GM23338 (cell line): ENCODE data around the gene SPOCK2. TPM values are rescaled to one million over a fixed set of nuclear protein-coding genes. Genes with fewer than 3 reads are reported as not detected.

Experiments
- ATAC-seq: fragments of 200-7000 bp; cut with Tn5 transposase; 3 replicates; pipeline ENCODE4 v1.9.1; 2020
- DNase-seq: peaks from one replicate; pipeline ENCODE4 v3.0.0-alpha.2; 2015; ENCODE audit warnings: low spot score
- H2AFZ ChIP-seq: fragments of 200-600 bp; sonication (generic); 2 replicates; pipeline ENCODE4 v1.8.0; 2016; ENCODE audit warnings: antibody characterized with exemption, mild to moderate bottlenecking, moderate library complexity
- H3F3A ChIP-seq: fragments of 200-600 bp; sonication (generic); replicated peaks from 2 replicates; pipeline ENCODE4 v1.8.0; 2017; ENCODE audit warnings: antibody characterized with exemption, mixed run types, low read depth
- H3K27ac ChIP-seq: fragments of 200-600 bp; sonication (generic); 2 replicates; pipeline ENCODE4 v1.6.1; 2016; ENCODE audit warnings: low read depth
- H3K27me3 ChIP-seq: fragments of 200-600 bp; sonication (generic); 2 replicates; pipeline ENCODE4 v1.8.0; 2016; ENCODE audit warnings: mild to moderate bottlenecking, mixed run types, moderate library complexity; ENCODE audit not compliant: insufficient read depth
- H3K36me3 ChIP-seq: fragments of 200-600 bp; sonication (generic); 2 replicates; pipeline ENCODE4 v1.8.0; 2016; ENCODE audit warnings: mild to moderate bottlenecking; ENCODE audit not compliant: insufficient read depth
- H3K4me1 ChIP-seq: fragments of 200-600 bp; sonication (generic); 2 replicates; pipeline ENCODE4 v1.8.0; 2016; ENCODE audit warnings: mild to moderate bottlenecking, moderate library complexity; ENCODE audit not compliant: insufficient read depth
- H3K4me2 ChIP-seq: fragments of 200-600 bp; sonication (generic); 2 replicates; pipeline ENCODE4 v1.7.1; 2017; ENCODE audit warnings: mixed run types
- H3K4me3 ChIP-seq: fragments of 200-600 bp; sonication (generic); 2 replicates; pipeline ENCODE4 v1.6.1; 2016; ENCODE audit warnings: mixed run types
- H3K79me2 ChIP-seq: fragments of 200-600 bp; sonication (generic); replicated peaks from 2 replicates; pipeline ENCODE4 v1.8.0; 2017; ENCODE audit warnings: mild to moderate bottlenecking; ENCODE audit not compliant: insufficient read depth
- H3K9me2 ChIP-seq: fragments of 200-600 bp; sonication (generic); 2 replicates; pipeline ENCODE4 v1.8.0; 2017; ENCODE audit not compliant: insufficient read depth
- H4K20me1 ChIP-seq: fragments of 200-600 bp; sonication (generic); replicated peaks from 2 replicates; pipeline ENCODE4 v1.8.0; 2017; ENCODE audit warnings: mild to moderate bottlenecking; ENCODE audit not compliant: insufficient read depth
- H3K27ac Mint-ChIP-seq: 2 replicates; pipeline ENCODE4 v1.8.0; 2020; ENCODE audit warnings: inconsistent platforms, mild to moderate bottlenecking, moderate library complexity, mixed read lengths
- H3K27me3 Mint-ChIP-seq: 3 replicates; pipeline ENCODE4 v1.8.0; 2022; ENCODE audit warnings: low read depth, mild to moderate bottlenecking, moderate library complexity, mixed read lengths, inconsistent platforms; ENCODE audit not compliant: insufficient read depth, poor library complexity
- H3K36me3 Mint-ChIP-seq: 3 replicates; pipeline ENCODE4 v1.8.0; 2021; ENCODE audit warnings: low read depth, mild to moderate bottlenecking, inconsistent platforms, moderate library complexity, mixed read lengths
- H3K4me1 Mint-ChIP-seq: 3 replicates; pipeline ENCODE4 v1.8.0; 2020; ENCODE audit warnings: mild to moderate bottlenecking, inconsistent platforms, mixed read lengths
- H3K4me3 Mint-ChIP-seq: 3 replicates; pipeline ENCODE4 v1.8.0; 2021; ENCODE audit warnings: moderate library complexity, mild to moderate bottlenecking, inconsistent platforms, mixed read lengths
- H3K9me3 Mint-ChIP-seq: 3 replicates; pipeline ENCODE4 v1.8.0; 2020; ENCODE audit warnings: moderate library complexity, mild to moderate bottlenecking, inconsistent platforms, mixed read lengths
- CREB1 ChIP-seq: fragments of 250-450 bp; sonication (Bioruptor Pico); IDR thresholded peaks from 2 replicates; pipeline ENCODE4 v1.5.0; 2020; ENCODE audit warnings: low read depth, mild to moderate bottlenecking, moderate library complexity
- CTCF ChIP-seq, 2 experiments: fragments of 200-600 bp in 1 of 2; sonication (generic) in 1 of 2; conservative IDR thresholded peaks; 2 replicates each; pipeline versions ENCODE4 v1.5.1 to v1.6.1; 2016 to 2017; ENCODE audit warnings: antibody characterized with exemption in 2 of 2, low read depth in 2 of 2, mild to moderate bottlenecking in 2 of 2, moderate library complexity in 1 of 2
- ETS1 ChIP-seq: IDR thresholded peaks from 2 replicates; pipeline ENCODE4 v1.6.1; 2016; ENCODE audit warnings: antibody characterized with exemption
- EZH2 ChIP-seq: fragments of 200-600 bp; sonication (generic); IDR thresholded peaks from one replicate; pipeline ENCODE4 v1.8.0; 2017; ENCODE audit warnings: antibody characterized with exemption, mild to moderate bottlenecking, low read depth; ENCODE audit not compliant: unreplicated experiment
- EZH2phosphoT487 ChIP-seq: fragments of 200-600 bp; sonication (generic); IDR thresholded peaks from one replicate; pipeline ENCODE4 v1.8.1; 2018; ENCODE audit warnings: antibody characterized with exemption; ENCODE audit not compliant: unreplicated experiment
- JUNB ChIP-seq: IDR thresholded peaks from one replicate; pipeline ENCODE4 v1.6.1; 2016; ENCODE audit warnings: antibody characterized with exemption; ENCODE audit not compliant: unreplicated experiment
- NANOG ChIP-seq: IDR thresholded peaks from 2 replicates; pipeline ENCODE4 v1.6.1; 2016; ENCODE audit warnings: antibody characterized with exemption, borderline replicate concordance
- POLR2AphosphoS5 ChIP-seq: IDR thresholded peaks from 2 replicates; pipeline ENCODE4 v1.6.1; 2016; ENCODE audit warnings: antibody characterized with exemption, low read depth
- REST ChIP-seq: IDR thresholded peaks from one replicate; pipeline ENCODE4 v1.6.1; 2018; ENCODE audit warnings: antibody characterized with exemption; ENCODE audit not compliant: unreplicated experiment
- STAT1 ChIP-seq: IDR thresholded peaks from one replicate; pipeline ENCODE4 v1.6.1; 2016; ENCODE audit warnings: antibody characterized with exemption; ENCODE audit not compliant: unreplicated experiment
- ZNF114 ChIP-seq: fragments of 250-450 bp; sonication (Bioruptor Pico); IDR thresholded peaks from 2 replicates; pipeline ENCODE4 v1.5.0; 2020; ENCODE audit warnings: mild to moderate bottlenecking, moderate library complexity
- ZNF331 ChIP-seq: fragments of 250-450 bp; sonication (Bioruptor Pico); IDR thresholded peaks from 2 replicates; pipeline ENCODE4 v1.5.0; 2020; ENCODE audit warnings: low read depth, mild to moderate bottlenecking, moderate library complexity
- ZNF462 ChIP-seq: fragments of 250-450 bp; sonication (Bioruptor Pico); IDR thresholded peaks from 2 replicates; pipeline ENCODE4 v1.5.0; 2020; ENCODE audit warnings: mild to moderate bottlenecking, moderate library complexity
- polyA plus RNA-seq: library from polyadenylated mRNA; unstranded; fragments of >200 nt; fragmentation: Nextera tagmentation; extraction: Ambion mirVana; gene quantifications from 2 replicates; pipeline ENCODE4 v1.2.1, GENCODE V29; 2016
- total RNA-seq: library from RNA; depleted of rRNA; stranded (reverse); fragments of >200 nt; shearing (Covaris generic); gene quantifications from 2 replicates; pipeline ENCODE4 v1.2.3, GENCODE V29; 2014

The SPOCK2 gene
- total and polyA plus RNA-seq, 2 experiments from 2014 or later: 1.3 to 3.6 TPM

- no peak overlapping the region for H3K4me3 Mint-ChIP-seq
- peaks cover 25% of the 10 kb centered on the region for H3K27me3 Mint-ChIP-seq
- Histone ChIP-seq H3K4me3 (no peak overlapping the region), H3F3A (peaks cover 6% of the 10 kb centered on the region; the same call in 1 of the 2 replicates), H3K27ac (0 out of 2 replicates have a peak overlapping the region, but pooled peaks have one; percentile 2), H3K79me2 (no peaks in the 10 kb centered on the region), H4K20me1 (no peaks in the 10 kb centered on the region), H3K9me2 (no peaks in the 10 kb centered on the region), H3K4me2 (no peak overlapping the region), H2AFZ (no peak overlapping the region), H3K4me1 (peaks cover 14% of the 10 kb centered on the region), H3K27me3 (peaks cover 27% of the 10 kb centered on the region), H3K36me3 (no peaks in the 10 kb centered on the region)
- H3K9me3 Mint-ChIP-seq: no peaks in the 10 kb centered on the region
- H3K36me3 Mint-ChIP-seq: peaks cover 3% of the 10 kb centered on the region; the same call in 2 of the 3 replicates
- ATAC-seq (no peak), DNase-seq (no peak)
- TF ChIP-seq REST (no peak), POLR2AphosphoS5 (no peak), ETS1 (no peak), ZNF114 (CRISPR knock-in tag) (no peak), ZNF331 (CRISPR knock-in tag) (no peak), STAT1 (no peak), EZH2phosphoT487 (no peak), CTCF (conservative IDR thresholded peaks at IDR 0.05; ENCODE audit: low read depth in 2 of 2) (no peak), CREB1 (no peak), ZNF462 (no peak), EZH2 (no peak), JUNB (no peak), NANOG (no peak)
- peaks cover 22% of the 10 kb centered on the region for H3K4me1 Mint-ChIP-seq
- H3K27ac Mint-ChIP-seq: no peak overlapping the region
Observed at GRCh38 chr10:72092987-72093386, 4.6 kb upstream of the SPOCK2 start.
